ENCODE measurements around the gene ATP8B3. TPM values are rescaled to one million over a fixed set of nuclear protein-coding genes. Genes with fewer than 3 reads are reported as not detected.

Gene ATP8B3
- total RNA-seq, 1 donor from 2014 or later: 0.41 TPM

DNA sequence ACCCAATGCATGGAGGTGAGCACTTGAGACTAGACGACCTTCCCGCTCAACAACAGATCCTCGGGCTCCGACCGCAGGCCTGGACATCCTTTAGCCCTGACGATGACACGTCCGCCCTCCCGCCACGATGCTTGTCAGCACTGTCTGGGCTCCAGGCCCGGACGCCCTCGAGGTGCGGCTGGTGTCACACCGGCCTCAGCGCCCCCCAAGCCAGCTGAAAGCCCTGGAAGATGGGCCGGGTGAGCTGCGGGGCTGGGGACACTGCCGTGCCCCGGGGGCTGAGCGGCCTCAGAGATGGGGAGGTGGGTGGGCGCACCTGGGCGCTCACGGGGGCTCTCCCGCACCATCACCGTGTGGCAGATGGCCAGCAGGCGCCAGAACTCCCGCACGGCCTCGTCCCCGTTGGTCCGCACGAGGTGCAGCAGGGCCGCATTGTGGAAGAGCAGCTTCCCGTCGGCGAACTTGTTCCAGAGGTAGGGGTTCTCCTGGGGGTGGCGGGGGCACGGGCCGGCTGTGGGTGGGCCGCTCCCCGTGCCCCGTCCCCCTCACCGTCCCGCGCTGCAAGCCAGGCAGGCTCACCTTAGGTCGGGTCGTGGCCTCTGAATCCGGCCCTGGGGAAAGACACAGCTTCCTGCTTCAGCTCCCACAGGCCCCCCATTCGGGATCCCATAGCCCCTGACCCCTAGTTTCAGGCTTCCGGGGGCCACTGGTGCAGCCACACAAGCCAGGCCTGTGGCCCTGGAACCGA is 15.5 kb downstream of the ATP8B3 start:
- Histone ChIP-seq H3K4me3 (no peak overlapping the region), H3K27me3 (ENCODE audit: low read depth) (peaks cover 47% of the 10 kb centered on the region), H3K27ac (replicated peaks) (no peak overlapping the region), H3K9me3 (replicated peaks) (no peaks in the 10 kb centered on the region), H3K4me1 (peaks cover 4% of the 10 kb centered on the region), H3K36me3 (no peaks in the 10 kb centered on the region)
- TF ChIP-seq, protein P1, sequence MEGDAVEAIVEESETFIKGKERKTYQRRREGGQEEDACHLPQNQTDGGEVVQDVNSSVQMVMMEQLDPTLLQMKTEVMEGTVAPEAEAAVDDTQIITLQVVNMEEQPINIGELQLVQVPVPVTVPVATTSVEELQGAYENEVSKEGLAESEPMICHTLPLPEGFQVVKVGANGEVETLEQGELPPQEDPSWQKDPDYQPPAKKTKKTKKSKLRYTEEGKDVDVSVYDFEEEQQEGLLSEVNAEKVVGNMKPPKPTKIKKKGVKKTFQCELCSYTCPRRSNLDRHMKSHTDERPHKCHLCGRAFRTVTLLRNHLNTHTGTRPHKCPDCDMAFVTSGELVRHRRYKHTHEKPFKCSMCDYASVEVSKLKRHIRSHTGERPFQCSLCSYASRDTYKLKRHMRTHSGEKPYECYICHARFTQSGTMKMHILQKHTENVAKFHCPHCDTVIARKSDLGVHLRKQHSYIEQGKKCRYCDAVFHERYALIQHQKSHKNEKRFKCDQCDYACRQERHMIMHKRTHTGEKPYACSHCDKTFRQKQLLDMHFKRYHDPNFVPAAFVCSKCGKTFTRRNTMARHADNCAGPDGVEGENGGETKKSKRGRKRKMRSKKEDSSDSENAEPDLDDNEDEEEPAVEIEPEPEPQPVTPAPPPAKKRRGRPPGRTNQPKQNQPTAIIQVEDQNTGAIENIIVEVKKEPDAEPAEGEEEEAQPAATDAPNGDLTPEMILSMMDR (IDR thresholded peaks at IDR 0.05; ENCODE audit: borderline replicate concordance): no peak
- DNase-seq: no peak
- intact Hi-C loops (cut with micrococcal nuclease): no loop called here

DNA sequence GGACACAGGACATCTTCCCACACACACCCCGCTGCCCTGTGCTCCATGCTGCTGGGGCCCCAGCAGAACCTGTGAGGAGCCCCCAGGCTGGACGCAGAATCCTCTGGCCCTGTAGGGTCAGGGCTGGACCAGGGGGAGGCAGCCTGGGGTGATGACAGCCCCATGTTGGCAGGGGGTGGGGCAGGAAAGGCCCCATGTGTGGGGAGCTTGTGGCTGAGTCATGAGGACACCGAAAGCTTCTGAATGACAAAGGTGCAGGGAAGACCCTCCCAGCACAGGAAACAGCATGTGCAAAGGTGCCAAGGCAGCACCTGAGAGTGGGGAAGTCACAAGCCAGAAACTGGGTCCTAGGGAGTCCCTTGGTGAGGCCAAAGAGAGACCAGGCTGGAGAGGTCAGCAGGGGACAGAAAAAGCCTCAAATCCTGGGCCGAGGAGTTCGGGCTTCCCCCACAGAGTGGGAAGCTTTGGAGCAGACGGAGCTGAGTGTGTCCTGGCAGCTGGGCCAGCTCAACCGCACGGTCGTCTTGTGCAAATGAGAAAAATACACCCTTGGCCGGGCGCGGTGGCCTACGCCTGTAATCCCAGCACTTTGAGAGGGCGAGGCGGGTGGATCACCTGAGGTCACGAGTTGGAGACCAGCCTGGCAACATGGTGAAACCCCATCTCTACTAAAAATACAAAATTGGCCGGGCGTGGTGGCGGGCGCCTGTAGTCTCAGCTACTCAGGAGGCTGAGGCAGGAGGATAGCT is 17.5 kb downstream of the ATP8B3 start:
- H3K9me3 ChIP-seq (replicated peaks): no peaks in the 10 kb centered on the region
- H3K36me3 ChIP-seq: no peaks in the 10 kb centered on the region
- H3K27ac ChIP-seq (replicated peaks): no peak overlapping the region
- no peak overlapping the region for H3K4me3 ChIP-seq
- TF ChIP-seq, protein P1 (IDR thresholded peaks at IDR 0.05; ENCODE audit: borderline replicate concordance): no peak
- no peak for DNase-seq
- H3K27me3 ChIP-seq (ENCODE audit: low read depth): peaks cover 61% of the 10 kb centered on the region
- intact Hi-C loops (cut with micrococcal nuclease): no loop called here
- peaks cover 8% of the 10 kb centered on the region for H3K4me1 ChIP-seq

DNA sequence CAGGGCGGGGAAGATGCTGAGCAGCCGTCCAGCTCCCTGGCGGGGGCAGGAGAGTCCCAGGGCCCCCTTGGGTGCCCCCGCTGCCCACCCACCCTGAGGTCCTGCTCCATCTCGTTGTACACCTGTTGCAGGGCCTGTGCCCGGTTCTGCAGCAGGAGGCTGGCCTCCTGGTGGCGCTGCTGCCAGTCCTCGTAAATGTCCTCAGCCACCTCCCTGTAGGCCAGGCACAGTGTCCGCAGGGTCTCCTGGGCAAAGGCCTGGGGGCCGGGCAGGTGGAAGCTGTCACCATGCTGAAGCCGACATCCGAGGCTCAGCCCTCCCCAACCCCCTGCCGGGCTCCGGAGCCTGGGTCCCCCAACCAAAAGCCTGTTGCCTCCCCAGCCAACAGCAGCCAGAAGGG is 20.2 kb downstream of the ATP8B3 start:
- H3K27me3 ChIP-seq (ENCODE audit: low read depth): peaks cover 74% of the 10 kb centered on the region

DNA sequence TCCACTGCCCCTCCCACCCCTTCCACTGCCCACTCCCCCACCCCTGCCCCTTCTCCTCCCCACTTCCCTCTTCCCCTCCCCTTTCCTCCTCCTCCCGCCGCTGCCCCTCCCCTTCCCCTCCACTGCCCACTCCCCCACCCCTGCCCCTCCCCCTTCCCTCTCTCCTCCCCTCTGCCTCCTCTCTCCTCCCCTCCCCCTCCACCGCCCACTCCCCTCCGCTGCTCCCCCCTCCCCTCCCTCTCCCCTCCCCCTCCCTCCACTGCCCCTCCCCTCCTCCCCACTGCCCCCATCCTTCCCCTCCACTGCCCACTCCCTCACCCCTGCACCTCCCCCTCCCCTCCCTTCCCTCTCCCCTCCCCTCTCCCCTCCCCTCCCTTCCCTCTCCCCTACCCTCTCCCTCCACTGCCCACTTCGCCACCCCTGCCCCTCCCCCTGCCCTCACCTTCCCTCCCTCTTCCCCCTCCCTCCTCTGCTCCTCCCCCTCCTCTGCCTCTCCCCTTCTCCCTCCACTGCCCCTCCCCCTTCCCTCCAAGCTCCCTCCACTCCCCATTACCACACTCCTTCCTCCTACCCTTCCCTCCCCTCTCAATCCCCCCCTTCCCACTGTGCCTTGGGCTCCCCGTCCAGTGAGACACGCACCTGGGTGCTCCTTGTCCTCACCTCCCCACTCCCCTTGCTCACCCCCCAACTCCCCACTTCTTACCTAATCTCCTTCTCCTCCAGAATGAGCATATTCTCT is 21.9 kb downstream of the ATP8B3 start:
- Histone ChIP-seq H3K9me3 (replicated peaks) (no peaks in the 10 kb centered on the region), H3K36me3 (no peaks in the 10 kb centered on the region), H3K4me3 (peak overlapping the region; percentile 51), H3K27me3 (ENCODE audit: low read depth) (peaks cover 77% of the 10 kb centered on the region), H3K27ac (replicated peaks) (no peak overlapping the region), H3K4me1 (peaks cover 12% of the 10 kb centered on the region)
- DNase-seq: no peak
- intact Hi-C loops (cut with micrococcal nuclease): no loop called here
- TF ChIP-seq, protein P1 (IDR thresholded peaks at IDR 0.05; ENCODE audit: borderline replicate concordance): no peak

More for the DNA sequence above, 20.2 kb downstream of the ATP8B3 start:
- intact Hi-C loops (cut with micrococcal nuclease): no loop called here
- Histone ChIP-seq H3K36me3 (no peaks in the 10 kb centered on the region), H3K27ac (replicated peaks) (no peak overlapping the region), H3K4me1 (peaks cover 16% of the 10 kb centered on the region), H3K9me3 (replicated peaks) (no peaks in the 10 kb centered on the region), H3K4me3 (no peak overlapping the region)
- DNase-seq: no peak
- TF ChIP-seq, protein P1 (IDR thresholded peaks at IDR 0.05; ENCODE audit: borderline replicate concordance): no peak

DNA sequence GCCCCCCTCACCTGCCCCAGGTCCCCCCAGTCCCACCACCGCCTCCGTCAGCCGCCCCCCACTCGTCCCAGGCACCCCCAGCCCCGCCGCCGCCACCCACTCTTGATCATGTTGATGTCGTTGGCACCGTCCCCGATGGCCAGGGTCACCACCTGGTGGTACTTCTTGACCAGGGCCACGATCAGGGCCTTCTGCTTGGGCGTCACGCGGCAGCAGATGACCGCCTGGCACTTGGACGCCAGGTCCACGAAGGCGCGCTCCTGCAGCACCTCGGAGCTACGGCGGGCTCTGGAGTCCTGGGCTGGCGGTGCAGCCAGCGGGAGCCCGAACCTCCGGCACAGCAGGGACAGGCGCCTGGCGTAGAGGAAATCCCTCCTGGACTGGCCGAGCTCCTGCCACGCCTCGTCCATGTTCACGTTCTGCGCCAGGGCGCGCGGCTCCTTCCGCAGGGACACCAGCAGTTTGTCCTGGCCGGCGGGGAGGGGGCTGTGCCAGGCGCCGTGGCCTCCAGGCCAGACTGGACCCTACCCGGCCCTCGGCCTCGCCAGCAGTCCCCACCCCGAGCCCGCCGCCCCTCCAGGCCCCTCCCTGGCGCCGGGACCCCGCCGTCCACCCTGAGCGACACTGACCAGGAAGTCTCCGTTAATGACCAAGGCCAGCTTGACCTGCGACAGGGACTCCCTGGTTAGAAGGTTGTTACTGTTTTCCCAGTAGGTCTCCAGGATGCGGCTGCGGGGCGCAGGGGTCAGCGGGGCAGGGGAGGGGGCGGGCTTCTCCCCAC is 22.6 kb downstream of the ATP8B3 start:
- Histone ChIP-seq H3K27me3 (ENCODE audit: low read depth) (peaks cover 77% of the 10 kb centered on the region), H3K27ac (replicated peaks) (no peak overlapping the region), H3K36me3 (no peaks in the 10 kb centered on the region), H3K4me1 (peaks cover 12% of the 10 kb centered on the region), H3K4me3 (peak overlapping the region; percentile 51), H3K9me3 (replicated peaks) (no peaks in the 10 kb centered on the region)
- no peak for DNase-seq
- intact Hi-C loops (cut with micrococcal nuclease): no loop called here
- TF ChIP-seq, protein P1 (IDR thresholded peaks at IDR 0.05; ENCODE audit: borderline replicate concordance): no peak
